ENCODE data around the gene DPRX.

Gene DPRX, protein sequence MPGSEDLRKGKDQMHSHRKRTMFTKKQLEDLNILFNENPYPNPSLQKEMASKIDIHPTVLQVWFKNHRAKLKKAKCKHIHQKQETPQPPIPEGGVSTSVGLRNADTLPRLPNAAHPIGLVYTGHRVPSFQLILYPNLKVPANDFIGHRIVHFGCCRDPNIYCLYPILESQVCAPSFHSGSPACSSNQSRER

GRCh38 chr19:53631949-53632407, at the start of gene DPRX:
Gene DPRX (plus strand): TSS chr19:53631999. CDS start chr19:53632107, 108 bp downstream.
- no peak for DNase-seq (ENCODE audit: low spot score)

DNA sequence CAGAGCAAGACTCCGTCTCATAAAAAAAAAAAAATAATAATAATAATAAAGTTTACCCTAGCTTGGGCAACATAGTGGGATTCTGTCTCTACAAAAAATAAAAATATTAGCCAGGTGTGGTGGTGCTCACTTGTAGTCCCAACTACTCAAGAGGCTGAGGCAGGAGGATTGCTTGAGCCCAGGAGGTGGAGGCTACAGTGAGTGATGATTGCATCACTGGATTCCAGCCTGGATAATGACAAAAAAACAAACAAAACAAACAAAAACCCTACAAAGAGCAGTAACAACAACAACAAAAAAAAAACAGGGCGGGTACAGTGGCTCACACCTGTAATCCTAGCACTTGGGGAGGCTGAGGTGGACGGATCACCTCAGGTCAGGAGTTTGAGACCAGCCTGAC, 48.6 kb upstream of the DPRX start:
- no peak for DNase-seq (ENCODE audit: low spot score)

DNA sequence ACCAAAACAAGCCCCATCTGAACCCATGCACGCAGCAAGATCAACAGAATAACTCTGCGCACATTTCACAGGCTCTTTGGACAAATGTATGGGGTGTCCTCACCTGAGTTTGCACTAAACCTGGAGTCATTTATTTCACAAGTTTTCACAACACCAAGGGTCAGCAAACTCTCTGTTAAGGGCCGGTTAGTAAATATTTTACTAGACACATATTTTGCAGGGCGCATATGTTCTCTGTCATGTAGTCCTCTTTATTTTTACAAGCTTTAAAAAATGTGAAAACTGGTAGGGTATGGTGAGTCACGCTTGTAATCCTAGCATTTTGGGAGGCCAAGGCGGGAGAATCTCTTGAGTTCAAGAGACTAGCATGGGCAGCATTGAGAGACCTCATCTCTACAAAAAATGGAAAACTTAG, 45.5 kb upstream of the DPRX start:
- no peak for DNase-seq (ENCODE audit: low spot score)

- DNase-seq (ENCODE audit: low spot score): no peak
Measured at GRCh38 chr19:53594811-53595509, 36.8 kb upstream of the DPRX start.

DNA sequence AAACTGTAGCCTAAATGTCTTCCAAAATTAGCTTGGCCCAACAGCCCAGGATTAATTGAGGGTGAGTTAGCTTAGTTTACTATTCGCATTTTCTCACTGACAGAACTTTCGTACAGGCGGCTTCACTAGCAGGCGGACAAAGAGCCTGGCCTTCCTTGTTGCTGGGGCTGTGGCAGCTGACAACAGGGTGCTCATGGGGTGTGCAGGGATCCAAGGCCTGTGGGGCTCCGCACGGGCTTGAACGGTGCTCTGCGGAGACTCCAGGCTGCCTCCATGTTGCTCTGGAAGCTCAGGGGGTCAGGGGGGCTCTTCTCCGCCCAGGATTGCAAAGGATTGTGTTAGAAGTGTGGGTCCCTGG, 36.3 kb upstream of the DPRX start:
- no peak for DNase-seq (ENCODE audit: low spot score)

DNA sequence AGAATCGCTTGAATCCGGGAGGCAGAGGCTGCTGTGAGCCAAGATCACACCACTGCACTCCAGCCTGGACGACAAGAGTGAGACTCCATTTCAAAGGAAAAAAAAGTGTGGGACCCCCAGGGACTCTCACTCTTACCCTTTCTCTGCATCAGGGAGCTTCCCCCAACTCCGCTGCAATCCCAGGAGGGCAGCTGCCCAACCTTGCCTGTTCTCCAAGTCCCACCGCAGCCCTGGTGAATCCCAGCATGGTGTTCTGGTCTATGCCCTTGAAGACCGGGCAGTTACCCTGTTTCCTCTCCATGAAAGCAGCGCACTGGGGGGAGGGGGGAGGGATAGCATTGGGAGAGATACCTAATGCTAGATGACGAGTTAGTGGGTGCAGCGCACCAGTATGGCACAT, 35.7 kb upstream of the DPRX start:
- no peak for DNase-seq (ENCODE audit: low spot score)

- no peak for DNase-seq (ENCODE audit: low spot score)
Measured at GRCh38 chr19:53597023-53597422, 34.8 kb upstream of the DPRX start.

- no peak for DNase-seq (ENCODE audit: low spot score)
Measured at GRCh38 chr19:53598361-53598760, 33.4 kb upstream of the DPRX start.

DNA sequence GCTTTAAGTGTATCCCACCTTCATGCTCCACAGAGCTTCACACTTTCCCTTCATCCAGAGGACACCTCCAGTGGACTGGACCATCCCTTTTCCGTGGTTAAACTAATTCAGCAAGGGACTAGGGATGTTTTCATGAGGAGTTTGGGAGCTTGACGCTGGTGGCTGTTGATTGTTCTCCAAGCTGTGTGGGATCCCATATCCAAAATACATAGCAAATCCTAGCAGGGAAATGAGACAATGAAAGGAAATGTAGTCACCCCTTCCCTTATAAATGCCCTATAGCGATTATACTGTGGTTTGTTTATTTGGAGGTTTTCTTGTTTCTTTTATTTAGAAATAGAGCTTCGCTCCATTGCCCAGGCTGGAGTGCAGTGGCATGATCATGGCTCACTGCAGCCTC, 31.6 kb upstream of the DPRX start:
- DNase-seq (ENCODE audit: low spot score): no peak

DNA sequence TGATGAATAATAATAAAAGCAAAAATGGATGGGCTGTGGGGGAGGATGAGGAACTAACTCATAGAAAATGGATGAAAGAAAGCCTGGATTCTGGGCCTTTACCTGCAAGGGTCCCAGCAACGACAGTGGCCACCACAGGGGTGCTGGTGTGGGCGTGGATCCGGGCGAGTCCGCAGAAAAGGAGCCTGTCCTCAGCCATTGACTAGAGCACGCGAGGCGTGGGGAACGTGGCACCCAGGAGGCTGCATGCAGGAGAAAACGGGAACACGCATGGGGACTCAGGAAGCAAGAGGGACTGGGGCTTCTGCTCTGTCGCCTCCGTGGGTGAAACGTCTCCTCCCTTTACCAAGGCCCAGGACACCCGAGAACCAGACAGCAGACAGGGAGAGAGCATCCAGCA, 25.8 kb upstream of the DPRX start:
- no peak for DNase-seq (ENCODE audit: low spot score)

DNA sequence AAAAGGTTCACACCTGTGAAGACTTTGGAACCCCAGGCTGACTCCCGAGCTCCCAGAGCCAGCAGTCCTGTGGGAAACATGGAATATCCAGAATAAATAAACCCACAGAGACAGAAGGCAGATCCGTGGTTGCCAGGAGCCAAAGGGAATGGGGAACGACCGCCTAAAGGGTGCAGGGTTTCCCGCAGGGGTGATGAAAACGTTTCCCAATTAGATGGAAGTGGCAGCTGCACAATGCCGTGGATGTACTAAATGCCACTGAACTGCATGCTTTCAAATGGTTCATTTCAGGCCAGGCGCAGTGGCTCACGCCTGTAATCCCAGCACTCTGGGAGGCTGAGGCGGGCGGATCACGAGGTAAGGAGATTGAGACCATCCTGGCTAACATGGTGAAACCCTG, 23.4 kb upstream of the DPRX start:
- DNase-seq (ENCODE audit: low spot score): no peak

GRCh38 chr19:53612762-53613526, 18.9 kb upstream of the DPRX start:
- no peak for DNase-seq (ENCODE audit: low spot score)

- DNase-seq (ENCODE audit: low spot score): no peak
Measured at GRCh38 chr19:53621885-53622740, 9.7 kb upstream of the DPRX start.

GRCh38 chr19:53624771-53625545, 6.8 kb upstream of the DPRX start:
- no peak for DNase-seq (ENCODE audit: low spot score)

DNA sequence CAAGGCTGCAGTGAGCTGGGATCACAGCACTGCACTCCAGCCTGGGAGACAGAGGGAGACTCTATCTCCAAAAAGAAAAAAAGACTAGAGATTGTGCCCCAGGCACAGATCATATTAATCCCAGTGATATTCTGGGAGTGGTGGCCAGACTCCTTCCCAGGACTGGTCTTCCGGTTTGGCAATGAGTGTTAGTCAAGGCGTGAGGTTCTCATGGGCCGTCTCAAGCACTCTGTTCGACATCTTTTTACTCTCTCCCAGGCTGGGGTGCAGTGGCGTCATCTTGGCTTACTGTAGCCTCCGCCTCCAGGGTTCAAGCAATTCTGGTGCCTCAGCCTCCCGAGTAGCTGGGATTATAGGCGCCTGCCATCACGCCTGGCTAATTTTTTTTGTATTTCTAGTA, 5.3 kb upstream of the DPRX start:
- no peak for DNase-seq (ENCODE audit: low spot score)

- DNase-seq (ENCODE audit: low spot score): no peak
Measured at GRCh38 chr19:53626976-53627375, 4.8 kb upstream of the DPRX start.

- no peak for DNase-seq (ENCODE audit: low spot score)
Measured at GRCh38 chr19:53634768-53635167, 3.0 kb downstream of the DPRX start.

DNA sequence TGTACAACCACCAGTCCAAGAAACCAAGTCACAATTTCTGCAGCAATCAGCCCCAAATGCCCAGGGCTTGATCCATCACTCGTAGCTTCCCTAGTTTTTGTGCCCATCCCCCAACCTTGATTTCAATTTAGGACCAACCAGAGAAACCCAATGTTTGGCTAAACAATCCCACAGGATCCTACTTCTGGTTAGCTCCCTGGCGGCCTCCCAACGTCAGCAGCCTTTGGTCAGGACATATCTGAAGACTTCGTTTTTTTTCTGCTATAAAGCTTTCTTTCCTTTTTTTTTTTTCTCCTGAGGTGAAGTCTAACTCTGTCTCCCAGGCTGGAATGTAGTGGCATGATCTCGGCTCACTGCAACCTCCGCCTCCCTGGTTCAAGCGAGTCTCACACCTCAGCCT, 7.7 kb downstream of the DPRX start:
- DNase-seq (ENCODE audit: low spot score): no peak

DNA sequence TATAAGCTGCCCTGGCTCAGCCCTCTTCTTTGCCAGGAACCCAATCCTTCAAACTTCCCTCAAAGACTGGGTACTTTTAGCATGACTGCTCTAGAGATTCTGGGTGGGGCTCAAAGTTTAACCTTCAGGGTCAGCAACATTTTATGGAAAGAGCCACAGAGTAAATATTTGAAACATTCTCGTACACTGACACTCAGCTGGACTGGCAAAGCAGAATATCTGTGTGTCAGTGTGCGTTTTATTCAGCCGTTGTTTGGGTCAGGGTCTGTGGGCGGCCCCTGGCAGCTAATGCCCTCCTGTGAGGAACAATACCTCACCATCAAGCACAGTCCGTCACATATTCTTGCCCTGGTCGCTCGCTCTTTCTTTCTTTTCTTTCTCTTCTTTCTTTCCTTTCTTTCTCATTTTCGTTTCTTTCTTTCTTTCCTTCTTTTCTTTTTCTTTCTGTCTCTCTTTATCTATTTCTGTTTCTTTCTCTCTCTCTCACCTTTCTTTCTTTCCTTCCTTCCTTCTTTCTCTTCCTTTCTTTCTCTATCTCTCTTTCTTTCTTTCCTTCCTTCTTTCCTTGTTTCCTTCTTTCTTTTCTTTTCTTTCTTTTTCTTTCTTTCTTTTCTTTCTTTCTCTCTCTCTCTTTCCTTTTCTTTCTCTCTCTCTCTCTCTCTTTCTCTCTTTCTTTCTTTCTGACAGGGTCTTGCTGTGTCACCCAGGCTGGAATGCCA, 10.7 kb downstream of the DPRX start:
- DNase-seq (ENCODE audit: low spot score): no peak

- no peak for DNase-seq (ENCODE audit: low spot score)
Measured at GRCh38 chr19:53644061-53644816, 12.4 kb downstream of the DPRX start.
